Duodenal mucosa (tissue), 2 donors: ENCODE data around the gene IDH3G.

Experiments used
- H3K27ac ChIP-seq: one replicate; pipeline ENCODE4 v1.7.0; 2013; ENCODE audit warnings: low read depth, low read length
- H3K27me3 ChIP-seq, 2 donors: one replicate each; pipeline ENCODE4 v1.7.0; 2013; ENCODE audit warnings: low read length in 2 of 2, control low read depth in 1 of 2; ENCODE audit not compliant: insufficient read depth in 2 of 2, control insufficient read depth in 1 of 2
- H3K36me3 ChIP-seq, 2 donors: one replicate each; pipeline ENCODE4 v1.7.0; 2013; ENCODE audit warnings: low read length in 2 of 2, control low read depth in 1 of 2; ENCODE audit not compliant: insufficient read depth in 2 of 2, control insufficient read depth in 1 of 2
- H3K4me1 ChIP-seq, 2 donors: one replicate each; pipeline ENCODE4 v1.7.0; 2013; ENCODE audit warnings: low read length in 2 of 2, control low read depth in 1 of 2; ENCODE audit not compliant: insufficient read depth in 2 of 2, control insufficient read depth in 1 of 2
- H3K4me3 ChIP-seq, 2 donors: one replicate each; pipeline ENCODE4 v1.7.0; 2013; ENCODE audit warnings: low read length in 2 of 2, low read depth in 1 of 2
- H3K9ac ChIP-seq, 2 donors: one replicate each; pipeline ENCODE4 v1.7.0; 2013; ENCODE audit warnings: low read length in 2 of 2, low read depth in 1 of 2
- H3K9me3 ChIP-seq, 2 donors: one replicate each; pipeline ENCODE4 v1.7.0; 2013; ENCODE audit warnings: low read length in 2 of 2, control low read depth in 1 of 2; ENCODE audit not compliant: control insufficient read depth in 1 of 2

The IDH3G gene

DNA sequence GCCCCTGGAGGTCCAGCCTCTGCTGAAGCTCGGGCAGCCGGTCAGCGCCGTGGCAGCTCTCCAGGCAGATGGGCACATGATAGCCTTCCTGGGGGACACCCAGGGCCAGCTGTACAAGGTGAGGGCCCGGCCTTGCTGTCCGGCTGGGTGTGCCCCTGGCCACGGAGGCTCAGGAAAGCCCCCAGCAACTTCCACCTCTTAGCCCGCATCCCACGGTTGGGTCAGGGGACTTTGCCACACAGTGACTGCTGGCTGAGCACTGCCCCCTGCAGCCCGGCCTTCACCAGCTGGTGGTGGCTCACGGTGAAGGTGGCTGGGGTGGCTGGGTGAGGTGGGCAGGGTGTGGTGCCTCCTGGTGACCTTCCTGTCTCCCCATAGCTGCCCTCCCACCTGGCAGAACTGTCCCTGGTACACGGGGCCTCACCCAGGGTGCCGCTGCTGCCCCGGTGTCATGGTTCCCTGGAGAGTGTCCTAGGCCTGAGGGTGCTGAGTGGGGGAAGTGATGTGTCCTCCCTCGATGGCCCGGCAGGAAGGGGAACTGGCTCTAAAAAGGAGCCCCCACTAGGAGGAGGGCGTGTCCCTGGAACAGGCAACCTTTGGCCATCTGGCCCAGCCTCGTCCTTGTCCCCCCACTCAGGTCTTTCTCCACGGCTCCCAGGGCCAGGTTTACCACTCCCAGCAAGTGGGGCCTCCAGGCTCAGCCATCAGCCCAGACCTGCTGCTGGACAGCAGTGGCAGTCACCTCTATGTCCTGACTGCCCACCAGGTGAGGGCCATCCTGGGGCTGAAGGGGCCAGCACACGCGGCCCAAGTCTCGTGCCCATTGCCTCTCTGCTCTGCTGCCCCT, 25.6 kb downstream of the IDH3G start:
- Histone ChIP-seq H3K27ac (no peak overlapping the region), H3K9ac (no peak overlapping the region), H3K9me3 (no peaks in the 10 kb centered on the region), H3K4me1 (peaks cover 0 to 7% of the 10 kb centered on the region in 2 donors), H3K27me3 (no peaks in the 10 kb centered on the region), H3K4me3 (no peak overlapping the region), H3K36me3 (no peaks in the 10 kb centered on the region)

DNA sequence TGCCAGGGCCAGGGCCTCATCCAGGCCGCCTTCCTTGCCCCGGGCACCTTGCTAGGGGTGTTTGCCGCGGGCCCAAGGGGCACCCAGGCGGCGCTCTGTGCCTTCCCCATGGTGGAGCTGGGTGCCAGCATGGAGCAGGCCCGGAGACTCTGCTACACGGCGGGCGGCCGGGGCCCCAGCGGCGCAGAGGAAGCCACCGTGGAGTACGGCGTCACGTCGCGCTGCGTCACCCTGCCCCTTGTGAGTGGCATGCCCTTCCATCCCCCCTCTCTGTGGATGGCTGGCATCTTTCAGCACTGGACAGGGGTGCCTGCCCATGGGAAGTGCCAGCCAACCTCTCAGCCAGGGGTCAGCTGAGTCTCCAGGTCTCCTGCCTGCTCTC, 26.5 kb downstream of the IDH3G start:
- Histone ChIP-seq H3K9me3 (no peaks in the 10 kb centered on the region), H3K9ac (no peak overlapping the region), H3K27me3 (no peaks in the 10 kb centered on the region), H3K4me3 (no peak overlapping the region), H3K4me1 (peaks cover 0 to 7% of the 10 kb centered on the region in 2 donors), H3K27ac (no peak overlapping the region), H3K36me3 (no peaks in the 10 kb centered on the region)

DNA sequence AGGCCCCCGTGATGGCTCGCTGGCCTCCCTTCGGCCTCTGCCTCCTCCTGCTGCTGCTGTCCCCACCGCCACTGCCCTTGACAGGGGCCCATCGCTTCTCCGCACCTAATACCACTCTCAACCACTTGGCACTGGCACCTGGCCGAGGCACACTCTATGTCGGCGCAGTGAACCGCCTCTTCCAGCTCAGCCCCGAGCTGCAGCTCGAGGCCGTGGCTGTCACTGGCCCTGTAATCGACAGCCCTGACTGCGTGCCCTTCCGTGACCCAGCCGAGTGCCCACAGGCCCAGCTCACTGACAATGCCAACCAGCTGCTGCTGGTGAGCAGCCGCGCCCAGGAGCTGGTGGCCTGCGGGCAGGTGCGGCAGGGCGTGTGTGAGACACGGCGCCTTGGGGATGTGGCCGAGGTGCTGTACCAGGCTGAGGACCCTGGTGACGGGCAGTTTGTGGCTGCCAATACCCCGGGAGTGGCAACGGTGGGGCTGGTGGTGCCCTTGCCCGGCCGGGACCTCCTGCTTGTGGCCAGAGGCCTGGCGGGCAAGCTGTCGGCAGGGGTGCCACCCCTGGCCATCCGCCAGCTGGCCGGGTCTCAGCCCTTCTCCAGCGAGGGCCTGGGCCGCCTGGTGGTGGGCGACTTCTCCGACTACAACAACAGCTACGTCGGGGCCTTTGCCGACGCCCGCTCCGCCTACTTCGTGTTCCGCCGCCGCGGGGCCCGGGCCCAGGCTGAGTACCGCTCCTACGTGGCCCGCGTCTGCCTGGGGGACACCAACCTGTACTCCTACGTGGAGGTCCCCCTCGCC, 27.1 kb downstream of the IDH3G start:
- Histone ChIP-seq H3K36me3 (no peaks in the 10 kb centered on the region), H3K4me1 (peaks cover 0 to 7% of the 10 kb centered on the region in 2 donors), H3K27me3 (no peaks in the 10 kb centered on the region), H3K9me3 (no peaks in the 10 kb centered on the region), H3K27ac (no peak overlapping the region), H3K4me3 (no peak overlapping the region), H3K9ac (no peak overlapping the region)

DNA sequence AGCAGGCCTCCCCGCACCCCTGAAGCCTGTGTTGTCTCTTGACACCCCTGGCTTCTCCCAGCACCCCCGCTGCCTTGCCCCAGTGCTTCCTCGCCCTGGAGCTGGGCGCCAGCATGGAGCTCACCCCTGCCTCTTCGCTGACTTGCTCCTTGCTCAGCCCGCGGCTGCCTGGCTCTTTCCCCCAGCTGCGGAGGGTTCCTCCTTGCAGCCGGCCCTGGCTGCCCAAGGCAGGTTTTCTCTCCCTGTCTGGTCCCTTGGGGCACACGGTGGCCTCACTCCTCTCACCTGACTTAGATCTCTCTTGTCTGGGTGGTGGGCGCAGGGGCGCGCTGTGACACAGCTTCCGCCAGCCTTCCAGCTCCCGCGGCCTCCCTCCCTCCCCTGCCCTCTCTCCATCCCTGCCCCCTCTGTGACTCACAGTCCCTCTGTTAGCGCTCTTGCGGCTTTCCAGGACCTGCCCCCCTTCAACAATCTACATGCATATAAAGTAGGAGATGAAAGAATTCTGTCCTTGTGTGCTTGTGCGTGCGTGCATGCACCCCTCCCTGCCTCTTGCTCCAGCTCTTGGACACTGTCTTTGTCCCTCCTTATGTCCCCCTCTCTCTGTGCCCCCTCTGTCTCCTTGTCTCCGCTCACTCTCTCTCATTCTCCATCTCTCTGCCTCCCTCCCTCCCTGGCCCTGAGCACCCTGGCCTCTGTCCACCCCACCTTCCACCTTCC, 27.9 kb downstream of the IDH3G start:
- Histone ChIP-seq H3K4me1 (peaks cover 0 to 7% of the 10 kb centered on the region in 2 donors), H3K9me3 (no peaks in the 10 kb centered on the region), H3K4me3 (no peak overlapping the region), H3K27me3 (no peaks in the 10 kb centered on the region), H3K9ac (no peak overlapping the region), H3K27ac (no peak overlapping the region), H3K36me3 (no peaks in the 10 kb centered on the region)

DNA sequence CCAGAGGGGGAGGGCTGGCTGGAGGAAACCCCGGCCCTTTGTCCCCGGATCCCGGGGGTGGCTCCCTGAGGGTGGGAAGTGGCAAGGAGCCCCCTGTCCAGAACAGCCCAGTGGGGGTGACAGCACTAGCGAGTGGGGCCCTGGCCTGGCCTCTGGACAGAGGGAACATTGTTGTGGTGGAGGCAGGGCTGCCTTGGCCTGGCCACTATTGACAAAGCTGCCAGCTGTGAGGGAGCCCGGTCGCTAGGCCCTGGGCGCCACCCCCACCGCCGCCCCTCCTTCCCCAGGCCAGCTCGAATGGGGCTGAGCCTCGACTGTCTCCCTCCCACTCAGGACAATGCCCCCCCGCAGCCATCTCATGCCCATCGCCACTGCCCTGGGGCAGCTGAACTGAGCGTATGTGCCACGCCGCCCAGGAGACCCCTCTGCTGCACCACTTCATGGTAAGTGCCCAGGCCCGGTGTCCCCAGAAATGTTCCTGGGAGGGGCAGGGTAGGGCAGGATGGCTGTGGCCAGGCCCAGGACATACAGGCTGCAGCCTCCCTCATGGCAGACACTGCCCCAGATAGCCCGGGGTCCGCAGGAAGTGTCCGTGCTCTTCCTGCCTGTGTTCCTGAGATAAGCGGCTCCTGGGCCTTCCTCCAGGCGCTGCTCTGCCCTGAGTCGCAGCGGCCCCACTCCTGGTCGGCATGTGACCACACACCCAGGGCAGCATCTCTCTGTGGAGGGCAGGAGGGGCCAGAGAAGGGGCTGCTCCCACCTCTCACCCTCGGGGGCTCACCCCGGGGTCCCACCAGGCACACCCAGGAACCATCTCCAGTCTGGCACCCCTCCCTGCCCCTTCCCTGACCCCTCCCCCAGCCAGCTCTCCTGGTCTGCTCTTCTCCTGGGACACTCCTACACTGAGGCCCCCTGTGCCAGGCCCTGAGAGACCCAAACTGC, 28.8 kb downstream of the IDH3G start:
- Histone ChIP-seq H3K36me3 (no peaks in the 10 kb centered on the region), H3K9me3 (no peaks in the 10 kb centered on the region), H3K4me1 (peaks cover 0 to 7% of the 10 kb centered on the region in 2 donors), H3K27me3 (no peaks in the 10 kb centered on the region), H3K27ac (no peak overlapping the region), H3K4me3 (no peak overlapping the region), H3K9ac (no peak overlapping the region)

DNA sequence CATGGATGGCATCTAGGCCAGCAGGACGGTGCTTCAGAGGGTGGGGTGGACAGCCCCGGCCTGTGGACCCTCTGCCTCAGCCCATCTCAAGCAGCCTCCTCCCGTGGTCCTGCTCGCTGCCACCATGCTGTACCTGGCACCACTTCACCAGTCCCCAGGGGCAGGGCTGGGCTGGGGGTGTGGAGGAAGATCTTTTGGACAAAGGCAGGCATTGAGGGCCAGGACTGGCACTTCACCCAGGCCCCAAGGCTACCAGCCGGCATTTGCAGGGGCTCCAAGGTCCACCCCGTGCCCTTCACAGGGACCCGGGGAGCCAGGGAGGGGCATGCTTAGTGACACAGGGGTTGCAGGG, 29.4 kb downstream of the IDH3G start:
- Histone ChIP-seq H3K9ac (no peak overlapping the region), H3K27ac (no peak overlapping the region), H3K36me3 (no peaks in the 10 kb centered on the region), H3K9me3 (no peaks in the 10 kb centered on the region), H3K27me3 (no peaks in the 10 kb centered on the region), H3K4me3 (no peak overlapping the region), H3K4me1 (peaks cover 0 to 7% of the 10 kb centered on the region in 2 donors)

DNA sequence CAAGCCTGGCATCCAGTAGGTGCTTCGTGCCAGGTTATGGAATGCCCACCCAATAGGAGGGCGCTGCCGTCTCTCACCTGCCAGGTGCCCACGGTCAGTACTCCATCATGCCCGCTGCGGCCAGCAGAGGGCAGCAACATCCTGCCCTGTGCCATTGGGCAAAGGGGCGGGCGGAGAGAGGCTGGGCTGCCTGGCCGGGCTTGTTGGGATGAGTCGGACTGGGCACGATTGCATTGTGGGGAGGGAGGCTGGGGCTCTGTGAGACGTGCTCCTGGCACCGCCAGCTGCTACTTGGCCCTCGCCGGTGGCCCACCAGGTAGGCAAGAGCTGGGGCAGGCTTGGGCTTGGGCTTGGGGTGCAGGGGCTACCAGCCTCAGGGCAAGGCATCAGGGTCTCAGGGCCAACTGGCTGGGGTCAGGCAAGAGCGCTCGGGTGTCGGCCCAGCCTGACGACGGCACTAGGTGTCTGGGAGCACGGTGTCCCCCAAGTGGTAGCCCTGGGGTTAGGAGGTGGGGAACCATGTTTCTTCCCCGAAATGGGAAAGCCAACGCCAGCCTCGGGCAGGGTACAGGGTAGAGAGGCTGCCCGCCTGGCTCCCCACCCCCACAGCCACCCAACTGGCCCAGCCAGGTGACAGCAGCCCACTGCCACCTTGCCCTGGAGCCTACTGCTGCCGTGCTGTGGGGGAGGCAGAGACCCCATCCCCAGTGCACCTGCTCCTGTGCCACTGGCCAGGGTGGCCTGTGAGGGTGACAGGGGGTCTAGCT, 30.0 kb downstream of the IDH3G start, which contains the start of gene PLXNB3:
Gene PLXNB3, plus strand, starts transcription at position 261 of the 767 bp plus-strand sequence. CDS start 1,287 bp downstream, outside the sequence.
- no peak within 1 kb of the TSS for H3K27ac ChIP-seq

DNA sequence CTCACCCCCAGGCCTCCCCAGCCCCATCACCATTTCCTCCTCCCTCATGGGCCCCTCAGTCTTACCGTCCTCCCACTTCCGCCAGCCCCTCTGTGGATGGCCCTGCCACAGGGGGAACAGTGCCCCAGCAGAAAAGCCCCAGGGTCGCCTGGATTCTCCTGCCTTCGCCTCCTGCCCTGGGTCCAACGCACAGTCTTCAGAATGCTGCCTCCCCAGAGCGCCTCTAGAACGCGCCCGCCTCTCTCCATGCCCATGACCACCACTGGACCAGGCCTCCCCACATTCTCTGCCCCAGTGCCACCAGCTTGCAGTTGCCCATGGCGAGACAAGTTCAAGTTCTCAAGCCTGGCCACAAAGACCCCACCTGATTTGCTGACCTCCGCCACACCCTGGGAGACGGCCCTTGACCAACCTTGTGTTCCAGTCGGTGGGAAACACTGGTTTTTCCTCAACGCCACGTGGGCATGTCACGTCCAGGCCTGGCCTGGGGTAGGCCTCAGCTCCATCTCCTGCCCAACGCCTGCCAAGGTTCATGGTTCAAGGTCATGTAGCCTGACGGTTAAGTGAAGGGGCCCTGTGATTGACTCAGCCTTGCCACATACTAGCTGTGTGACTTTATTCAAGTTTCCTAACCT, 30.8 kb downstream of the IDH3G start:
- H3K4me3 ChIP-seq, result no peak overlapping the region
- H3K36me3 ChIP-seq, result no peaks in the 10 kb centered on the region
- H3K27me3 ChIP-seq, result no peaks in the 10 kb centered on the region
- H3K27ac ChIP-seq, result no peak overlapping the region
- no peaks in the 10 kb centered on the region for H3K9me3 ChIP-seq
- no peak overlapping the region for H3K9ac ChIP-seq
- H3K4me1 ChIP-seq, result peaks cover 0 to 7% of the 10 kb centered on the region in 2 donors

More for the DNA sequence above, 30.0 kb downstream of the IDH3G start, which contains the start of gene PLXNB3:
- Histone ChIP-seq H3K36me3 (no peaks in the 10 kb centered on the region), H3K4me1 (peaks cover 0 to 7% of the 10 kb centered on the region in 2 donors), H3K27me3 (no peaks in the 10 kb centered on the region), H3K9ac (no peak within 1 kb of the TSS), H3K4me3 (no peak within 1 kb of the TSS), H3K9me3 (no peaks in the 10 kb centered on the region)
